ENCODE results near the gene BAIAP3.

The BAIAP3 gene

GRCh38 chr16:1371054-1371978 lies 37.9 kb downstream of the BAIAP3 start:
- no peak for DNase-seq

DNA sequence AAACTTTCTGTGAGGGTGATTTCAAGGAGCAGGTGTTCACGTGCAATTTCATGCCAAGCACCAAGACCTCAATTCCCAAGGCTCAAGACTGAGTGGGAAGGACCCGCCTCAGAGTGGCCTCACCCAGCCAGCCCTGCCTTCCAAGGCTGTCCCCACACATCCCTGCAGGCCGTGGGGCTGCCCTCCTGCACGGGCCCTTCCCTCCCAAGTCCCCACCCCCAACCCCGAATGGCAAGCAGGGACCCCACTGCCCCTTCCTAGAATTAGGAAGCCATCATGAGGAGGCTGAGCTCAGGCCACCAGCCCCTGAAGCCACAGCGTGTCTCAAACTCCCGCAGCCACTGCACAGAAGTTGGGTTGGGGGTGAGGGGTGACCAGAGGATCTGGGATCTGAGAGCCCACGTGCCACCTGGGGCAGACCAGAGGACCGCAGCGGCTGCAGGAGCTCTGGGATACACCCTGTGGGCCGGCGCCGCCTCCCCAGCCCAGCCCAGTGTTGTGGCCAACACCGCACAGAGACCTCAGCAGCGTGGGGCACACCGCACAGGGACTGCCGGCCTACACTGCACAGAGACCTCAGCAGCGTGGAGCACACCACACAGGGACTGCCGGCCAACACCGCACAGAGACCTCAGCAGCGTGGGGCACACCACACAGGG lies 39.0 kb downstream of the BAIAP3 start:
- no peak for DNase-seq

- DNase-seq, result no peak
Measured at GRCh38 chr16:1374418-1375297, 41.2 kb downstream of the BAIAP3 start.

- no peak for DNase-seq
Measured at GRCh38 chr16:1375298-1375640, 41.8 kb downstream of the BAIAP3 start.

DNA sequence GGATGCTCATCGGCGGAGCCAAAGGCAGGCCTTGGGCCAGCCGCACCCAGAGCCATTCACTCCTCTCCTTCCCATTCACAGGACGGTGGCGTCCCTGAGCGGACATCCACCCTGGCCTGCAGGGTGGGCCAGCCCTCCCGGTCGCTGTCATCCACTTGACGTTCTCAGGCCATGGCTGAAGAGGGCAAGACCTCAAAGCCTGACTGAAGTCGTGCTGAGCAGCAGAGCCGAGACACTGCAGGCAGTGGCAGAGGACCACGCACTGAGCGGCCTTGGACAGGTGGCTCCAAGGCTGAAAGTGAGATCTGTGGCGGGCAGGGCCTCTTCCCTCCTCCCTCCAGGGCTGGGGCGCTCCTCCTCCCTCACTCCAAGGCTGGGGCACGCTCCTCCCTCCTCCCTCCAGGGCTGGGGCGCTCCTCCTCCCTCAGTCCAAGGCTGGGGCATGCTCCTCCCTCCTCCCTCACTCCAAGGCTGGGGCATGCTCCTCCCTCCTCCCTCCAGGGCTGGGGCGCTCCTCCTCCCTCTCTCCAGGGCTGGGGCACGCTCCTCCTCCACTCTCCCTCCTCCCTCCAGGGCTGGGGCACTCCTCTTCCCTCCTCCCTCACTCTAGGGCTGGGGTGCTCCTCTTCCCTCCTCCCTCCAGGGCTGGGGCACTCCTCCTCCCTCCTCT lies 42.4 kb downstream of the BAIAP3 start:
- no peak for DNase-seq

GRCh38 chr16:1377406-1378010 lies 44.1 kb downstream of the BAIAP3 start:
- no peak for DNase-seq

DNA sequence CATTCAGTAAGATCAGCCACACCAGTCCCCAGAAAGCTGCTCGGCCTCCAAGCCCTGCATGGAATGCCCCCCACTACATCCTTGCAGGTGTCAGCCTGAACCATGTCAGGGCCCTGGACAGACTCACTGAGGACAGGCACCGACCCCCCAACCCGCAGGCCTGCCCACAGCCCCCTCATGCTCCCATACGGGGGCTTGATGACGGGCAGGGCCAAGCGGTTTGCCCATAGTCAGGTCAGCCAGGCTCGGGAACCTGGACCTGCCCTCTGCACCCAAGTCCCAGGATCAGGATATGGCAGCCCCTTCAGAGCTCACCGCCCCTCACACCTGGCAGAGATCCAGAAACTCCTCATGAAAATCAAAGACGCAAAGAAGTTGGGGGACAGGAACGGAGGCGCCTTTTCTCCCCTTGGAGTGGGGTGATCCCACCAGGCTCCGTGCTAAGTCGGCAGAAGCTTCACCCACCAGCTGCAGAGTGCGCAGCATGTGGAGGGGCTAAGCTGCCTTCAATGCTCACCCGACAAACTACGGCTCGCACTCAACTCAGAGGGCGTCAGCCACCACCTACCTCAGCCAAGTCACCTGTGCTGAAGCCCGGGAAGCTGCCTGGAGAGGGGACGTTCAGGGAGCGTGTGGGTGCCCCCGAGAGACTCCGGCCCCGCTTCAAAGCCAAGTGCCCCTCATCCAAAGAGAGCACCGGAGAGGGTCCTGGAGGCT lies 44.8 kb downstream of the BAIAP3 start:
- no peak for DNase-seq

DNA sequence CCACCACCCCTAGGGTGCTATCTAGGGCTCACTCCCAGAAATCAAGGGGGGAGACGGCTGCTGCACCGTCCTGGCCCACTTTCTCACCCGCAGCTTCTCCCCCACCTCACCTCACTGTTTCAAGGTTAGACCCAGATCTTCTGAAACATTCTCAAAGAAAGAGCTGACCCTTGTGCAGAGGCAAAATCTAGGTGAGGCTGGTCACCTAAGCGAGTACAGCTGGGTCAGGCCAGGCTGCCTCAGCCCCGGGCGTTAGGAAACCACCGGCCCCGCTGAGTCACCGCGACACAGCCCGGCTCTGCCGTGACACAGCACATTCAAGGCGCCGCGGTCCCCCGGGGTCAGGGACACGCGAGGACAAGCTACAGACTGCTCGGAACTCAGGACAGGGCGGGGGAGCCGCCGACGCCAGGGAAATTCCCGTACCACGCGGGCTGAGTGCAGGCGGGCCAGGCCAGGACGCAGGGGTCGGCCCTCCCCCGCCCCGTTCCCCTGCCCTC lies 45.4 kb downstream of the BAIAP3 start:
- peak; percentile 72 for DNase-seq

DNA sequence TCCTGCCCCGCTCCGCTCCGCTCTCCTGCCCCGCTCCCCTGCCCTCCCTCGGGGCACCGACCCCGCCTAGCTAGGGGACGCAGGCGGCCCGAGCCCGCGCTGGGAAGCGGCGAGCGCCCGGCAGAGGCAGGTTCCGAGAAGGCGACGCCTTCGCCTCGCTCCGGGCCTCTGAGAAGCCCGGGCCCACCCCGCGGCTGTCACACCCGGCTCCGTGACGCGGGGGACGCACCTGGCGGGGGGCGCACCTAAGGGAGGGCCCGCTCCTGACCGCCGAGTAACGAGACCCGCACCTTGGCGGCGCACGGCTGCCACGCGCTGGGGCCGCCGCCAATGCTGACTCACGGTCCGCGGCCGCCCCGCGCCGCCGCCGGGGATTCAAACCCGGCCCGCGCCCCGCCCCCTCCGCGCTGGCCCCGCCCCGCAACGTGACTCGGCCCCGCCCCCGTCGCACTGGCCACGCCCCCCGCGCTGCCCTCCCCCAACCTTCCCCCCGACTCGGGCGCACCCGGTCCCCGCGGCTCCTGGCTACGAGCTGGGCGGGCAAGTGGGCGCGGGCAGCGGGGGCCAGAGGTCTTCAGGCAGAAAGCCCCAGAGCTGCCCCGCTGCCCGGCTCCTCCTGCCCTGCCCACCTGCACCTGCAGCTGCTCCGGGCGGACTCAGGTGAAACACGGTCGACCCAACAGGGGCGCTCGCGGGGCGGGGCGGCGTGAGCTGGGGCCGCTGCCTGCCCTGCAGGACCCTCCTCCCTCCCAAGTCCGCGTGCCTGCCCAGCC lies 46.0 kb downstream of the BAIAP3 start:
- peak; percentile 66 for DNase-seq

DNA sequence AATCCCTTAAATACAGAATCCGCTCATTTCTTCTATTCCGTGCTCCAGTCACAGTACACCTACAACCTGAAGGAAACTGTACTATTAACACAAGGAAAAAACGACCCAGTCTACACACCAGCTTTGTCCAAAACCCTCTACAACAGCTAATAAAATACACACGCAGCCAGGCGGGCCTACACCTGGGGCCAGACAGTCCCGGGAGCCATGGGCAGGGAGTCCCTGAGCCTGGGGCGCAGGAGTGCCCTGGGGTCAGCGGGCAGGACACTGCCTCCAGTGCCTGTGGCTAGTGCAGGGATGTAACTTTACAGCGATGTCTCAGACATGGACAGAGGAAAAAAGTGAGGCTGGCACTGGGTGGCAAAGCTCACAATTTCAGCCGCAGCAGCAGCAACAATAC lies 46.8 kb downstream of the BAIAP3 start:
- DNase-seq, result no peak

- DNase-seq, result no peak
Measured at GRCh38 chr16:1381612-1382406, 48.4 kb downstream of the BAIAP3 start.

- DNase-seq, result no peak
Measured at GRCh38 chr16:1383556-1383955, 50.1 kb downstream of the BAIAP3 start.

DNA sequence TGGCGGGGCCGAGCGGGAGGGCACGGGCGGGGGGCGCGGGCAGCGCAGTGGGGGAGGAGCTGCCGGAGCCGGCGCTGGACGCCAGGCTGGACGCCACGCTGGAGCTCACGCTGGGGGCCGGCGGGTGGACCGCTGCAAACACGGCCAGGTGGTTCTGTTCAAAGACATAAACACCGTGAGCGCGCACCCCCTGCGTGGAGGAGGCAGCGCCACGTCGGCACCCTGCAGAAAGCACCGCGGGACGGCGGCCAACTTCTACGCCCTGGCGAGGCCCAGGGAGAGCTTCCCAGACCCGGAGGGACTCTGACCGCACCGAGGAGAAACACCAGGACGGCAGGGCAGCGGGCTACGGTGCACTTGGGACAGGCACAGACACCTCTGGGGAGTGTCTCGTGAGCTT lies 51.8 kb downstream of the BAIAP3 start:
- no peak for DNase-seq

DNA sequence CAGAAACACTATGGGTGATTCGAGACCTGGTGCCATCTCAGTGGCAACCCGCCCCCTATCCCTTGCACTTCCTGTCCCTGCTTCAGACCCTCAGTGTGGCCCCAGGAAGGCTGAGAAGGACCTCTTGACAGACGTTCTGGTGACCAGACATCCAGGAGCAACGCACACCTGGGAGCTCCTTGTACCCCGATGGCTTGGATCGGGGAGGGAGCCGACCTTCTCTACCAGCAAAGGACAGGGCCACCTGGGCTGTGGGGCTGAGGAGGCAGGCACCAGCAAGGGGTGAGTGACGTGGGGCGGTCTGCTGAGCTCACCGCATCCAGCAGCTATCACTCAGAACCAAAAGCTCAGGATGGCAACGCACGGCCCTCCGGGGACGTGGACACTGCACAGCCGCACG lies 53.9 kb downstream of the BAIAP3 start:
- no peak for DNase-seq

DNA sequence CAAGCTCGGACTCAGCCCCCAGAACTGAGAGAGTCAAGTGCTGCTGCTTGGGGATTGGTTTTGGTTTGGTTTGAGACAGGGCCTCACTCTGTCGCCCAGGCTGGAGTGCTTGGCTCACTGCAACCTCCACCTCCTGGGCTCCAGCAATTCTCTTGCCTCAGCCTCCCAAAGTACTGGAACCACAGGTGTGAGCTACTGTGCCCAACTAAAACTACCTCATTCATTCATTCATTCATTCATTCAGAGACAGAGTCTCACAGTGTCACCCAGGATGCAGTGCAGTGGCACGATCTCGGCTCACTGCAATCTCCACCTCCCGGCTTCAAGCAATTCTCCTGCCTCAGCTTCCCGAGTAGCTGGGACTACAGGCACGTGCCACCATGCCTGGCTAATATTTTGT lies 56.3 kb downstream of the BAIAP3 start:
- no peak for DNase-seq

DNA sequence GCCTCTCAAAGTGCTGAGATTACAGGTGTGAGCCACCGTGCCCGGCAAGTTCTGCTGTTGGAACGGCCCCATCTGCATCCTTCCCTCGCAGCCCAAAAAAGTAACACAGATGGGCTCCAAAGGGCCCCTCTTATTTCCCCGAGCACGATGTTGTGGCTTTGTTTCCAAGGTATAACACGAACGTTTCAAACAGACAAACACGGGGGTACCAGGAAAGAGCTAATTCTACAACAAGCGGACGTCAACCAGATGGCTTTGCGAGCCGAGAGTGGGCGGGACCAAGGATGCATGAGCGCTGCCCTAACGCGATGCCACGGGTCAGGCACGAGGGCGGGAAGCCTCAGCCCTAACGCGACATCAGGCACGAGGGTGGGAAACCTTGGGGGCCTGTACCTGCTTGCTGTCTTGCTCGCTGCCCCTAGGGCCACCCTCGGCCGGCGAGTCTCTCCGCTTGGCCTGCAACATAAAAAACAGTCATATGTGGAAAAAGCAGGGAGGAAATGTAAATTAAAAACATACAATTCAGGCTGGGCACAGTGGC lies 56.9 kb downstream of the BAIAP3 start:
- DNase-seq, result no peak

DNA sequence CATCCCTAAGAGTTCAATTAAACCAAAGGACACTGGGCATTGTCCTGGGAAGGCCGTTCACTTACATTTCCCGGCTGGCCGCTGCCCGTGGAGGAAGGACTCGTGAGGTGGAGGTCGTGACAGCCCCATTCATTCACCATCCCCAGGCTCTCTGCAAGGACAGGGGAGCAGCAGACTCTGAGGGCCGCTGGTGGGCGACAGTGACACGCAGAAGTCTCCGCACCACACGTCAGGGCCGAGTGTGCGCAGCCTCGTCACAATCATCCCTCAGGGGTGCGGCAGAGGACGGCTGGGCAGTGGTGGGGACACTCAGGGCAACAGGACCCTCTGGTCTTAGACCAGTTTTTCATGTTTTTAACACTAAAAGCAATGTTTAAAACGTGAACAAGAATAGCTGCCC lies 59.4 kb downstream of the BAIAP3 start:
- no peak for DNase-seq

DNA sequence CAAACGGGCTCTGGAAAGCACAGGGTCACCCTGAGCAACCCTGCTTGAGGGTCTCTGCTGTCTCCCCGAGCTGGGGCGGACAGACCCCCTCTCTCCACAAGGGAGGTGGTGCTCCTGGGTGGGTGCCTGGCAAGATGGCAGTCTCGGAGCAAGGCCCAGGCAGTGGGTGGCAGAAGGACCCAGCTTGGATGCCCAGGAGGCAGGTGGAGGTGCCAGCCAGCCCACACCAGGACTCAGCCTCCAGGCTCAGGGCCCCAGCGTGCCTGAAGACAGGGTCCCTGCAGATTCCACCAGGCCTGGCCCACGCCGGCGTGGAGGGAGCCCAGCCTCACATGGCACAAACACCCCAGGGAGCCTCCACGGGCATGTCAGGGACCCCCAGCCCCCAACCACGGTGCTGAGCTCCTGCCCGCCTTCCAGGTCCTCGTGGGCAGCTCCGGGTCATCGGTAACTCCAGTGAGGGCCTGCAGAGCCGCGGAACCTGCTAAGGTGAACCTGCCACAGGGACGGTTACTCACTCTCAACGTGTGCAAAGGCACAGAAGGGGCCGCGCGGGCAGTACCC lies 60.2 kb downstream of the BAIAP3 start:
- no peak for DNase-seq

DNA sequence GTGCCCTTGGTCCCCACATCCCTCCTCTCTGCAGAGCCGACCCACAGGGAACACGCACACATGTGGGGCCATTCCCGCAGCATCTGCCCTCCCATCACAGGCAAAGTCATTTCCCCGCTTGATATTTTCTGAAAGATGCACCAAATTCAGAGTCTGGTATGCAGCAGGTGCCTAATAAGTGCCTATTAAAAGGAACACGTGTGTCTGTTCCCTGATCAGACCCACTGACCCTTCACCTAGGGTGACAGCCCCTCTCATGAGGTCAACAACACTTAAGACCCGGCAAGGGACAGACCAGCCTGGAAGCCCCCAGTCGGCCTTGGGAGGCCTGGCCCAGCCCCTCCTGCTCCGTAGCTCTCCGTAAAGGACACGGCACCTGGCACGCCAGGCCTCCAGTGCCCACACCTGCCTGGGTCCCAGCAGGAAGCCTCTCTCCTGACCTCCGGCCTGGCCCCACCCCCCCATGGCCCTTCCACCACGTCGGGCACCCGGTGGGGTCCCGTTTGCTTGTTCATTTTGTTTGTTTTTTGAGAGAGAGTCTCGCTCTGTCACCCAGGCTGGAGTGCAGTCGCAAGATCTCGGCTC lies 61.0 kb downstream of the BAIAP3 start:
- no peak for DNase-seq

Data from stimulated activated CD4-positive, alpha-beta T cell treated with anti-CD3 and anti-CD28 coated beads, Interleukin-1b, Interleukin-23, amount 100 ng/mL, for 48 hours (primary cell).